Left renal cortex interstitium (tissue), 4 donors: ENCODE measurements around the gene PI4K2A. TPM values are rescaled to one million over a fixed set of nuclear protein-coding genes. Genes with fewer than 3 reads are reported as not detected.
"Not testable (repeated sequence)": the region's sequence is repeated elsewhere in the genome, so short reads cannot be mapped to it uniquely, and the experiment has no call there.

ENCODE experiments used
- DNase-seq, 4 donors: peaks; one replicate each; pipeline ENCODE4 v3.0.0-alpha.2; 2013; ENCODE audit warnings: low read depth in 4 of 4, low spot score in 2 of 4, missing footprints in 1 of 4
- polyA plus RNA-seq, 4 donors: library from polyadenylated mRNA; unstranded; fragments of 120-200 nt; gene quantifications; one replicate each; pipeline ENCODE4 v1.2.1, GENCODE V29; 2013; ENCODE audit not compliant: insufficient read length in 4 of 4

Gene PI4K2A
- polyA plus RNA-seq, 4 donors = 17.7 to 21.7 (median 21.4) TPM

GRCh38 chr10:97629289-97629688 is 11.2 kb upstream of the PI4K2A start:
- no peak for DNase-seq

GRCh38 chr10:97631098-97631497 is 9.4 kb upstream of the PI4K2A start:
- no peak for DNase-seq

GRCh38 chr10:97632949-97633884 is 7.3 kb upstream of the PI4K2A start, which contains the start of gene MORN4:
TSS of gene MORN4 (minus strand) at chr10:97633500. CDS start at chr10:97619653, 13,847 bp downstream.
- peak; percentile 86 to 90 (median 88) for DNase-seq

GRCh38 chr10:97633921-97634320 is 6.5 kb upstream of the PI4K2A start:
- no peak for DNase-seq

- DNase-seq = no peak
Observed at GRCh38 chr10:97635577-97635976, 4.9 kb upstream of the PI4K2A start.

- not testable (repeated sequence) for DNase-seq
Observed at GRCh38 chr10:97639090-97639489, 1.4 kb upstream of the PI4K2A start.

- DNase-seq = no peak
Observed at GRCh38 chr10:97640868-97641811, 669 bp downstream of the PI4K2A start.

- DNase-seq = not testable (repeated sequence)
Observed at GRCh38 chr10:97642471-97643159, 2.1 kb downstream of the PI4K2A start.

GRCh38 chr10:97643441-97643985 is 3.0 kb downstream of the PI4K2A start:
- no peak for DNase-seq

- no peak for DNase-seq
Observed at GRCh38 chr10:97644936-97645335, 4.5 kb downstream of the PI4K2A start.

GRCh38 chr10:97647556-97647955 is 7.1 kb downstream of the PI4K2A start:
- no peak for DNase-seq

- no peak for DNase-seq
Observed at GRCh38 chr10:97648562-97649404, 8.3 kb downstream of the PI4K2A start.

- not testable (repeated sequence) for DNase-seq
Observed at GRCh38 chr10:97649405-97649750, 8.9 kb downstream of the PI4K2A start.

- no peak for DNase-seq
Observed at GRCh38 chr10:97650726-97651125, 10.3 kb downstream of the PI4K2A start.

- DNase-seq = no peak
Observed at GRCh38 chr10:97651773-97652172, 11.3 kb downstream of the PI4K2A start.

- no peak for DNase-seq
Observed at GRCh38 chr10:97656777-97657176, 16.3 kb downstream of the PI4K2A start.

GRCh38 chr10:97659589-97659988 is 19.1 kb downstream of the PI4K2A start:
- no peak for DNase-seq

- DNase-seq = no peak
Observed at GRCh38 chr10:97664282-97664850, 23.9 kb downstream of the PI4K2A start.

- DNase-seq = no peak
Observed at GRCh38 chr10:97666992-97667391, 26.5 kb downstream of the PI4K2A start.
